ENCODE measurements around the gene CUL2. TPM values are rescaled to one million over a fixed set of nuclear protein-coding genes. Genes with fewer than 3 reads are reported as not detected.

The CUL2 gene
- total and polyA plus RNA-seq, 10 of the 15 experiments (the other 5 are each of a cell fraction or from before 2014, with no cell fraction given) = 11.9 to 56.5 (median 33.2) TPM

GRCh38 chr10:34979938-34980337 lies 110.2 kb downstream of the CUL2 start:
- intact Hi-C loops (cut with micrococcal nuclease; ENCODE audit: unreplicated experiment) = loop anchor here (5.0 kb wide), 1 partner anchor 313 kb away; no protein-coding TSS in a partner anchor
- 36% methylated on average over 2 of the region's 2 CpGs for WGBS (ENCODE audit: insufficient coverage, insufficient replicate concordance, low lambda C conversion rate, missing lambda C conversion rate)
- in situ Hi-C loops (cut with MboI) = no loop called here
- DNase-seq (ENCODE audit: low read depth, low spot score) = no peak
- no peak overlapping the region for H2AFZ ChIP-seq (ENCODE audit: control insufficient read depth, low read depth, low read length)
- ATAC-seq = no peak
- CTCF ChIA-PET = interaction anchor here (0.7 to 2.4 kb wide), 2 partner anchors 15 to 257 kb away, joined by 3 to 9 read pairs; no protein-coding TSS in a partner anchor
- SMC1A ChIA-PET (ENCODE audit: uncharacterized antibody, unreplicated experiment) = no interaction called here
- no TSS peak for BruUV-seq (replicated peaks)
- H3K4me2 ChIP-seq (ENCODE audit: control insufficient read depth, insufficient read depth) = no peak overlapping the region
- H3K4me1 ChIP-seq (ENCODE audit: control insufficient read depth, insufficient read depth, low read length) = no peaks in the 10 kb centered on the region
- no peaks in the 10 kb centered on the region for H3K36me3 ChIP-seq (ENCODE audit: control insufficient read depth in 2 of 2, insufficient read depth in 2 of 2, low read length in 1 of 2)
- RAD21 ChIA-PET (ENCODE audit: unreplicated experiment) = interaction anchor here (1.3 kb wide), 1 partner anchor 14 kb away, joined by 3 read pairs; no protein-coding TSS in a partner anchor
- POLR2A ChIA-PET = no interaction called here
- no peak overlapping the region for H3K9ac ChIP-seq (ENCODE audit: control insufficient read depth, insufficient read depth, low read length)
- H3K27ac ChIP-seq (ENCODE audit: control insufficient read depth, insufficient read depth) = no peak overlapping the region
- H4K20me1 ChIP-seq (ENCODE audit: control insufficient read depth, insufficient read depth) = no peaks in the 10 kb centered on the region
- no peaks in the 10 kb centered on the region for H3K79me2 ChIP-seq (ENCODE audit: control insufficient read depth, insufficient read depth, low read length)
- peaks cover 3% of the 10 kb centered on the region; the same call in 1 of the 3 replicates for H3K9me3 ChIP-seq (replicated peaks; ENCODE audit: control insufficient read depth, insufficient read depth, low read length)
- H3K27me3 ChIP-seq (replicated peaks in 1 of 2; ENCODE audit: control insufficient read depth in 2 of 2, insufficient read depth in 2 of 2, low read length in 1 of 2) = no peaks in the 10 kb centered on the region
- no peak overlapping the region for H3K4me3 ChIP-seq
- no peak for FAIRE-seq
- no peak for TF ChIP-seq PBX3 (IDR thresholded peaks at IDR 0.05; ENCODE audit: insufficient replicate concordance, low read depth, low read length)
- no peak for TF ChIP-seq MXI1 (IDR thresholded peaks at IDR 0.05; ENCODE audit: low read depth, low read length)
- no peak for TF ChIP-seq CEBPZ (IDR thresholded peaks at IDR 0.05; ENCODE audit: low read depth, low read length)
- TF ChIP-seq ZNF217 (IDR thresholded peaks at IDR 0.05) = no peak
- TF ChIP-seq SUZ12 (IDR thresholded peaks at IDR 0.05; ENCODE audit: unreplicated experiment) = no peak
- TF ChIP-seq CTCF (IDR thresholded peaks at IDR 0.05 in 2 of 3, conservative IDR thresholded peaks at IDR 0.05 in 1 of 3; ENCODE audit: control insufficient read depth in 2 of 3, extremely low read depth in 1 of 3, insufficient read depth in 1 of 3, low read depth in 3 of 3, low read length in 3 of 3) = no peak
- TF ChIP-seq BRCA1 (IDR thresholded peaks at IDR 0.05; ENCODE audit: low read depth, low read length) = no peak
- TF ChIP-seq IRF4 (IDR thresholded peaks at IDR 0.05; ENCODE audit: low read depth, low read length) = no peak
- no peak for TF ChIP-seq REST (IDR thresholded peaks at IDR 0.05; ENCODE audit: low read depth, low read length)

Data from GM12878 (cell line).